ENCODE measurements around the gene SNRPN.
A peak's percentile ranks its signal among the peaks of the same experiment; 100 is the strongest.
"Not testable (repeated sequence)": the region's sequence is repeated elsewhere in the genome, so short reads cannot be mapped to it uniquely, and the experiment has no call there.

Gene SNRPN

GRCh38 chr15:24954783-24955530, at the start of gene SNRPN, which contains the start of gene SNURF:
Gene SNRPN (plus strand): TSS chr15:24954987. CDS start chr15:24974454, 19,467 bp downstream.
Gene SNURF (plus strand): TSS chr15:24954987. CDS start chr15:24955049, 62 bp downstream.
- peak; percentile 22 for DNase-seq

DNA sequence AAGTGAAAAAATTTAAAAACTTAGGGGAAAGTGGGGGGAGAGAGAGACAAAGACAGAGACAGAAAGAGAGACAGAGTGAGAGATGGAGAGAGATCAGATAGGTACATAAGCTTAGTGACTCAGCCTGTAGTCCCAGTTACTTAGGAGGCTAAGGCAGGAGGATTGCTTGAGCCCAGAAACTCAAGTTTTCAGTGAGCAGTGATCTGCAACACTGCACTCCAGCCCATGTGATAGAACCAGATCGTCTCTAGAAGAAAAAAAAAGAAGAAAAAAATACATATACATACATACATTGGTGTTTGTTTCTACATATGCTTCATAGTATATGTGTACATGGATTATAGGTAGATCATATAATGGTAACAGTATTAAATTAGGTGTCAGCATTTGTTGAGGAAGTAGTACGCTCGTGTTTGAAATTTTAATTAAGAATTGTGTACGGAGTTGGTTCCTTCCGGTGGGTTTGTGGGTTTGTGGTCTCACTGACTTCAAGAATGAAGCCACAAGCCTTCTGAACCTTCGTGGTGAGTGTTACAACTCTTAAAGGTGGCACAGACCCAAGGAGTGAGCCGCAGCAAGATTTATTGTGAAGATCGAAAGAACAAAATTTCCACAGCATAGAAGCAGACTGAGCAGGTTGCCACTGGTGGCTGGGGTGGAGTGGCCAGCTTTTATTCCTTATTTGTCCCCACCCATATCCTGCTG, 38.3 kb upstream of the SNRPN start:
- no peak for DNase-seq

DNA sequence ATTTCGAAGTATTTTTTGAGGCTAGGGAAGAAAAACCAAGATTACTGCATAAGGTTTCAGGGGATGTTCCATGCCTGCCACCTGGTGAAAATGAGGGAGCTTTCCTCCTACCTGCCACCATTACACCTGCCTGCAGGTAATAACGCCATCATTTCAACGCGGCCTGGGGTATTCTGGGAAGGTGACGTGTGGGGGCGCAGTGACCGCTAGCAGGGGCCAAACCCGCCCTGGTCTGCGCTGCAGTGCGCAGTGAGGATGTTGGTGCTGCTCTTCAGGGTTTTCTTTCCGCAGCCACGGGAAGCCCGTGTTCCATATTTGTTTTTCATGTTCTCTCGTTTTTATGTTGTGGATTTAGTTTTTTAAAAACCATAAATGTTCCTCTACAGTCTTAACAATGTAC, 37.4 kb upstream of the SNRPN start:
- no peak for DNase-seq

GRCh38 chr15:24919446-24919845, 35.3 kb upstream of the SNRPN start:
- no peak for DNase-seq

- not testable (repeated sequence) for DNase-seq
These were observed 32.0 kb upstream of the SNRPN start for GRCh38 chr15:24922781-24923180.

- no peak for DNase-seq
These were observed 30.6 kb upstream of the SNRPN start for GRCh38 chr15:24924153-24924552.

DNA sequence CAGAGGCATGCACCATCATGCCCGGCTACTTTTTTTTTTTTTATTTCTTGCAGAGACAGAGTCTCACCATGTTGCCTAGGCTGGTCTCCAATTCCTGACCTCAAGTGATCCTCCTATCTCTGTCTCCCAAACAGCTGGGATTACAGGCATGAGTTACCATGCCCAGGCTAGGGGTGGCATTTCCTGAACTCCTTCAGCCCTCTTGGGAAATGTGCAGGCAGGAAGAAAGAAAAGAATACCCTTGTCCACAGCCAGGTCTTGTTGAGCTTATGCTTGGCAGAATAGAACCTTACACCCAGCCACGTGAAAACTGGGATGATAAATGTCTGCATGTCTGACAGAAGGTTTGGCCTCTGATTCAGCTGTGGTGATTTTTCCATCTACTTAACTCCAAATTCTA, 30.2 kb upstream of the SNRPN start:
- no peak for DNase-seq

DNA sequence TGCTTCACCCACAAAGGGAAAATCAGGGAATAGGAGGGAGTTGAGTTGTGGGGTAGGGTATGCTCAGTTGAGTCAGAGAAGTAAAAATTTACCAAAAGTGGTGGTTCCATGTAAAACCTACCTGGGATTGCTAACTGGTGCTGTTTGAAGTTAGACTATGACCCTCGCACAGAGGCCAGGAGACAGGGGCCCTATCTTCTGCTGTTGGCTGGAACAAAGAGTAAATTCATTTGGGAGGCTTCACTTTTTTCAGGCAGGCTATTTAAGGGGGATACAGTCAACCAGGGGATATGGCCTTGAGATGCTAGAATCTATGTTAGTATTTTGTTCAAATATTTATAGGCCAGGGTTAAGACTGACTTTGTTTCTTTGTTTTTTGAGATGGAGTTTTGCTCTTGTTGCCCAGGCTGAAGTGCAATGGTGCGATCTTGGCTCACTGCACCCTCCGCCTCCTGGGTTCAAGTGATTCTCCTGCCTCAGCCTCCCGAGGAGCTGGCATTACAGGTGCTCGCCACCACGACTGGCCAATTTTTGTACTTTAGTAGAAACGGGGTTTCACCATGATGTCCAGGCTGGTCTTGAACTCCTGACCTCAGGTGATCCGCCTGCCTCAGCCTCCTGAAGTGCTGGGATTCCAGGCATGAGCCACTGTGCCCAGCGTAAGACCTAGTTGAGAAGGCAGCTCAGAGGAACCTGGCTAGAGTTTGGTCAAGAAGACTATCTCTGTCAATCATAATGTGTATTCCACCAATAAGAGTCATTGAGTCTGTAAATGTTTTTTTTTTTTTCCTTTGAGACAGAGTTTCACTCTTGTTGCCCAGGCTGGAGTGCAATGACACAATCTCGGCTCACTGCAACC, 22.7 kb upstream of the SNRPN start:
- not testable (repeated sequence) for DNase-seq

DNA sequence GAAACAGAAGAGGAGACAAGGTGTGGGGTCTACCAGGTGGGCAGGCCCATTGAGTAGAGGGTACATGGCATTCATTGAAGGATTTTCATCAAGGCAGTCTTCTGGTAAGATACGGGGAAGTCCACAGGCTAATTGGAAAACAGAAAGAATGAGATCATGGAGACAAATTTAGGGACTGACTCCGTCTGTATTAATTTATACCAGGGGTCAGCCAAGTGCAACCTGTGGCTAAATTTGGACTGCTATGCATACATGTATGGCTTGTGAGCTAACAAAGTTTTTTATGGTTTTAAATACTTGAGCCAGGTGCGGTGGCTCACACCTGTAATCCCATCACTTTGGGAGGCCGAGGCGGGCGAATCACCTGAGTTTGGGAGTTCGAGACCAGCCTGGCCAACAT, 21.1 kb upstream of the SNRPN start:
- no peak for DNase-seq

GRCh38 chr15:24938224-24938623, 16.6 kb upstream of the SNRPN start:
- DNase-seq = not testable (repeated sequence)

DNA sequence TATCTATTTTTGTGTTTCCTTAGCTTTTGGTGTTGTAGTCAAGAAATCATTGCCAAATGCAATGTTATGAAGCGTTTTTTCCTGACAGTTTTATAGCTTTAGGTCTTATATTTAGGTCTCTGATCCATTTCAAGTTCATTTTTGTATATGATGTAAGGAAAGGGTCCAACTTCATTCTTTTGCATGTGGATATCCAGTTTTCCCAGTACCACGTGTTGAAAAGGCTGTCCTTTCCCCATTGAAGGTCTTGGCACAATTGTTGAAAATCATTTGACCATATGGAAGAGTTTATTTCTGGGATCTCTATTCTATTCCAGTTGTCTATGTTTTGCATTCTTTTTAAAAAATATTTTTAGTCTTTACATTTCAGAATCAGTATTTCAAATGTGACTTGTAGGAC, 14.6 kb upstream of the SNRPN start:
- no peak for DNase-seq

- DNase-seq = no peak
These were observed 11.4 kb upstream of the SNRPN start for GRCh38 chr15:24943361-24943760.

DNA sequence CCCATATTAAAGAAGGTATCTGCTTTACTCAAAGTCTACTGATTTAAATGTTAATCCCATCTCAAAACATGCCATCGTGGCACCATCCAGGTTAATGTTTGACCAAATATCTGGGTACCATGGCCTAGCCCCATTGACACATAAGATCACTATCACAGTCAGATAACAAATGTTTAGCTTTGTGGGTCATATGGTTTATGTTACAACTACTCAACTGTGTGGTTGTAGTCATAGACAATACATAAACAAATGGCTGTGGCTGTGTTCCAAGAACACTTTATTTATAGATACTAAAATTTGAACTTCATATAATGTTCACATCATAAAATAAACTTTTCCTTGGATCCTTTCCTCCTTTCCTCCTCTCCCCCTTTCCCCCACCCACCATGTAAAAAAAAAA, 9.8 kb upstream of the SNRPN start:
- no peak for DNase-seq

- no peak for DNase-seq
These were observed 9.1 kb upstream of the SNRPN start for GRCh38 chr15:24945711-24946110.

DNA sequence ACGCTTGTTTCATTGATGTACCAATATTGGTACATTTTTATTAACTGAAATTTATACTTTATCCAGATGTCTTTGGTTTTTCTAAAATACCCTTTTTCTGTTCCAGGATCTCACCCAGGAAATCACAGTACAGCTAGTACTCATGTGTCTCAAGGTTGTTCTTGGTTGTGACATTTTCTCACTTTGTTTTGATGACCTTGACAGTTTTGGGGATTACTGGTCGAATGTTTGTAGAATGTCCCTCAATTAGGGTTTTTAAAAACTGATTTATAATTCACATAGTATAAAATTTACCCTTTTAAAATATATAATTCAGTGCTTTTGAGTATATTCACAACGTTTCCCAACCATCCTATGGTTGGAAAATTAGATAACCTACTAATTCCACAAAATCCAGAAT, 6.3 kb upstream of the SNRPN start:
- no peak for DNase-seq

GRCh38 chr15:24955531-24955921, 739 bp downstream of the SNRPN start:
- DNase-seq = no peak

- peak; percentile 58 for DNase-seq
These were observed 1.5 kb downstream of the SNRPN start for GRCh38 chr15:24956111-24956838.

DNA sequence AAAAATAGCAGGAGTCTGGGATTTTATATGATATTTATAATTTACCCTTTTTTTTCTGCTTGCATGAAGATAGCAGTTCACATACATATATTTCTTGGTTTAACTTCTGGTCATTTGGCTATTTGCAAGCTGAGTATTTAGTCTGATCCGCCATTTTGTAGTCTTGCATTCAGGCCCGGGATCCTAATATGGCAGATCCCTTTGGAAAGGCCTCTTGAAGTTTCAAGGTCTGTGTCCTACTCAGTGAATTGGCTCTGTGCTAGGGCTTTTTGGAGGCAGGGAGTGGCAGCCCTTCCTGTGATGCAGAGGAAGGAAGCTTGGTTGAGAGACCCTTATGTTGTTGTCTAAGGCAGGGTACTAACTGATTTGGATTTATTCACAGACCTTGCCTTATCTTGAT, 2.9 kb downstream of the SNRPN start:
- DNase-seq = no peak

GRCh38 chr15:24961967-24962366, 7.2 kb downstream of the SNRPN start:
- no peak for DNase-seq

GRCh38 chr15:24962880-24963279, 8.1 kb downstream of the SNRPN start:
- DNase-seq = no peak

DNA sequence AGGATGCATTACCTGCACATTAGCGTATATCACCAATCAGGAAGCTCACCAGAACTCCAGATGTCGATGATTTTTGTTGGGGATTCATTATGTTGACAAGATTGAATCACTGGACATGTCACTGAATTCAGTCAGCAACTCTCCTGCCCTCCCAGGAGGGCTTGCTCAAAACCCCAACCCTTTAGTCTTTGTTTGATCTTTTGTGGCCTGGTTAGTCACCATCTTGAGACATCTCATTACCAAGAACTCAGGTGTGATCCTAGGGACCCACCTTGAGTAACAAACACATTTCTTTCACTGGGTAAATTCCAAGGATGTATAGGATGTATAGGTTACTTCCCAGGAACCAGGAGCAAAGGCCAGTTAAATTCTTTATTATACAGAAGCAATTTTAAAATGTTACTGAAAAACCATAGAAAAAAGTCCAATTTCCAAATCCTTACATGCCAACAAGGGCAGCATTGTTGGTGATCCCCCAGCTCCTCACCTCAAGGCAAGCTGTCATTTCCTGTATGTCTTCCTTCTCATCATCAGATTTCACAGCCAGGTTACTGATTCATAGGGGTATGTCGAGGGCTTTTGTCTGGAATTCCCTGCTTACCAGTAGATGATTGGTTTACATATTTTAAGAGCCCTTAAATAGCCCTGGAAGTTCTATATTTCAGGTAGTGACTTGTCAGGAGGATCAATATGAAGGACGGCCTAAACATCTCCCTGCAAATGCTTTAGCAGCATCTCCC, 11.7 kb downstream of the SNRPN start:
- no peak for DNase-seq

GRCh38 chr15:24971052-24971451, 16.3 kb downstream of the SNRPN start:
- DNase-seq = no peak
